GM19193 (cell line): Measurements from ENCODE around the gene NTF4.
"Not testable (repeated sequence)": the region's sequence is repeated elsewhere in the genome, so short reads cannot be mapped to it uniquely, and the experiment has no call there.

Experiments
- POLR2A ChIP-seq: IDR thresholded peaks from 4 replicates; pipeline ENCODE4 v1.6.1; 2011; ENCODE audit not compliant: insufficient read depth, insufficient read length; ENCODE audit errors: extremely low read depth

The NTF4 gene

GRCh38 chr19:49069026-49069425, 4.4 kb upstream of the NTF4 start:
- TF ChIP-seq POLR2A = no peak

- TF ChIP-seq POLR2A = no peak
Observed at GRCh38 chr19:49067554-49067953, 2.9 kb upstream of the NTF4 start.

- TF ChIP-seq POLR2A = no peak
Observed at GRCh38 chr19:49065905-49066512, 1.4 kb upstream of the NTF4 start.

GRCh38 chr19:49064029-49064629, 489 bp downstream of the NTF4 start:
- TF ChIP-seq POLR2A = no peak

- TF ChIP-seq POLR2A = no peak
Observed at GRCh38 chr19:49061445-49061844, 3.2 kb downstream of the NTF4 start.

- TF ChIP-seq POLR2A = no peak
Observed at GRCh38 chr19:49061000-49061399, 3.6 kb downstream of the NTF4 start.

- no peak for TF ChIP-seq POLR2A
Observed at GRCh38 chr19:49059053-49059452, 5.6 kb downstream of the NTF4 start.

- no peak for TF ChIP-seq POLR2A
Observed at GRCh38 chr19:49058562-49058961, 6.1 kb downstream of the NTF4 start.

GRCh38 chr19:49057636-49058234, 6.9 kb downstream of the NTF4 start, which contains the start of gene CGB7:
TSS of gene CGB7 (minus strand) at chr19:49057749. CDS start at chr19:49055375, 2,374 bp downstream.
- no peak for TF ChIP-seq POLR2A

GRCh38 chr19:49056101-49056901, 8.3 kb downstream of the NTF4 start:
- no peak for TF ChIP-seq POLR2A

- TF ChIP-seq POLR2A = not testable (repeated sequence)
Observed at GRCh38 chr19:49049011-49049410, 15.6 kb downstream of the NTF4 start, which contains the start of gene CGB8. TSS of gene CGB8 (minus strand) at chr19:49049111. CDS start at chr19:49048739, 372 bp downstream.

GRCh38 chr19:49043548-49043947, 21.1 kb downstream of the NTF4 start, which contains the start of gene CGB5:
TSS of gene CGB5 (plus strand) at chr19:49043848. CDS start at chr19:49044210, 362 bp downstream.
- not testable (repeated sequence) for TF ChIP-seq POLR2A

GRCh38 chr19:49042177-49042576, 22.4 kb downstream of the NTF4 start:
- TF ChIP-seq POLR2A = no peak

GRCh38 chr19:49036815-49037214, 27.8 kb downstream of the NTF4 start, which contains the start of gene CGB1:
TSS of gene CGB1 (minus strand) at chr19:49036895. CDS start at chr19:49036711, 184 bp downstream.
- TF ChIP-seq POLR2A = not testable (repeated sequence)
